GM21717 (cell line): Measurements from ENCODE around the gene FASTK.
"Not testable (repeated sequence)": the region's sequence is repeated elsewhere in the genome, so short reads cannot be mapped to it uniquely, and the experiment has no call there.

Experiments used
- ATAC-seq: cut with Tn5 transposase; IDR thresholded peaks from one replicate; pipeline ENCODE4 v1.9.1; 2021; ENCODE audit warnings: mild to moderate bottlenecking, moderate library complexity; ENCODE audit not compliant: unreplicated experiment

FASTK gene

GRCh38 chr7:151032936-151033863, 47.4 kb downstream of the FASTK start:
- no peak for ATAC-seq

GRCh38 chr7:151031011-151031410, 49.6 kb downstream of the FASTK start:
- ATAC-seq = no peak

DNA sequence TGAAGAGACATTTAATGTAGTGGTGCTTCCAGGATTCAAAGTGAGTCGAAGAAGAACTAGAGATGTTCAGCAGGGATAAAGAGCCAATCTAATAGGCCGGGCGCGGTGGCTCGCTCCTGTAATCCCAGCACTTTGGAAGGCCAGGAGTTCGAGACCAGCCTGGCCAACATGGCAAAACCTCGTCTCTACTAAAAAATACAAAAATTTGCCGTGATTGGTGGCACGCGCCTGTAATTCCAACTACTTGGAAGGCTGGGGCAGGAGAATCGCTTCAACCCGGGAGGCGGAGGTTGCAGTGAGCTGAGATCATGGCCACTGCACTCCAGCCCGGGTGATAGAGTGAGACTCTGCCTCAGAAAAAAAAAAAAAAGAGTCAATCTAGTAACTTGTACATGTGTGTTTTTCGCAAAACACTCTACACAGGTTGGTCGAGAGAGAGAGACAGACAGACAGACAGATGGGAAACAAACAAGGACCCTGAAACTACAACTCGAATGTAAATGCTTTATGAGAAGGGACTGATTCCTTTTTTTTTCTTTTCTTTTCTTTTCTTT, 51.6 kb downstream of the FASTK start:
- no peak for ATAC-seq

DNA sequence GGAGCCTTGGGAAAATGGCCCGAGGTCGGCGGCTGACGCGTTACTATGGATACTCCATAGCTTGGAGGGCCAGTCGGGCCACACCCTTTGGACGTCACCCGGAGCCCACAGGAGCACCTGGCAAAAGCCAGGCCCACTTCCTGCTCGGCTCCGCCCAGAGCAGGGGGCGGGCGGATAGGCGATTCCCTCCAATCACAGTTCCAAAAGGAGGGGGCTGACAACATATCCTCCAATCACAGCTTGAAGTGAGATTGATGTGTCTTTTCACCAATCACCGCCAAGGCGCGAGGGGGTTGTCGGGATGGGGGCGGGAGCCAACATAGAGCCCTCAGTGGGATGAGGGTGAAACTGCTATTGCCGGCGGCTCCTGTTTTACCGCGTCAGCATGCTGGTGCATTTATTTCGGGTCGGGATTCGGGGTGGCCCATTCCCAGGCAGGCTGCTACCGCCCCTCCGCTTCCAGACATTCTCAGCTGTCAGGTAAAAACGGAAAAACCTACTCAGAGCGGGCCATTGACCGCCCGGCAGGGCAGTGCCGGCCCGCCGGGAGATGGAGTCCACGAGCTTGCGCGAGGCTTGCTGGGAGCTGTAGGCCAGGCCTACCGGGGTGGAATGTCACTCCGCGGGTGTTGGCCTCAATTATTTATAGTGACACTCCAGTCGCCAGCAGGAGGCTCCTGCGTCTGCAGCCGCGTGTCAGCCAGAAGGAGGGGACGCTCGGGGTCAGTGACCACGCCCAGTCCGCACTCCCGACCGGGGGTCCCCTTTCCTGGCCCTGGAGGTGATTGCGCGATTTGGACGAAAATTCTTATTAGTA, 52.3 kb downstream of the FASTK start, which contains the start of gene ABCB8:
TSS of gene ABCB8 (plus strand) at position 320 of the 817 bp plus-strand sequence. CDS start at position 386, 66 bp downstream.
- ATAC-seq = peak; percentile 98

DNA sequence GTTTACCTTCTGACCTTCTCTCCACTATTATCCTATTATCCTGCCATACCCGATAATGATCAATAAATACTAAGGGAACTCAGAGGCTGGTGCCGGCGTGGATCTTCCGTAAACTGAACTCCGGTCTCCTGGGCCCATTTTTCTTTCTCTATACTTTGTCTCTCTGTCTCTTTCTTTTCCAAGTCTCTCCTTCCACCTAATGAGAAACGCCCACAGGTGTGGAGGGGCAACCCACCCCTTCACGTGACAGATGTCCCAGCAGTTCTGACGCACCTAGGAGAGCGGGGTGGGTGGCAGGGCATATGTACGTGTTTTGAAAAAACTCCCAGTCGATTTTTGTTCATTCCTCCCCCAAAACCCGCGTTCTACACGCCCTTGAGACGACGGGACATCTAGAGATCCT, 52.9 kb downstream of the FASTK start:
- ATAC-seq = peak; percentile 0

GRCh38 chr7:151026771-151027727, 53.6 kb downstream of the FASTK start:
- not testable (repeated sequence) for ATAC-seq
